ENCODE results near the gene KIF25. TPM values are rescaled to one million over a fixed set of nuclear protein-coding genes. Genes with fewer than 3 reads are reported as not detected.

KIF25 gene
- polyA plus RNA-seq, 1 donor from 2014 or later, result not detected

- TF ChIP-seq POLR2AphosphoS5 (IDR thresholded peaks at IDR 0.05), result no peak
- no peak for TF ChIP-seq TAF1 (IDR thresholded peaks at IDR 0.05; ENCODE audit: low read depth)
- TF ChIP-seq EP300 (conservative IDR thresholded peaks at IDR 0.05; ENCODE audit: poor library complexity, severe bottlenecking), result no peak
- TF ChIP-seq SMC3 (conservative IDR thresholded peaks at IDR 0.05; ENCODE audit: poor library complexity), result no peak
- TF ChIP-seq, protein P1, sequence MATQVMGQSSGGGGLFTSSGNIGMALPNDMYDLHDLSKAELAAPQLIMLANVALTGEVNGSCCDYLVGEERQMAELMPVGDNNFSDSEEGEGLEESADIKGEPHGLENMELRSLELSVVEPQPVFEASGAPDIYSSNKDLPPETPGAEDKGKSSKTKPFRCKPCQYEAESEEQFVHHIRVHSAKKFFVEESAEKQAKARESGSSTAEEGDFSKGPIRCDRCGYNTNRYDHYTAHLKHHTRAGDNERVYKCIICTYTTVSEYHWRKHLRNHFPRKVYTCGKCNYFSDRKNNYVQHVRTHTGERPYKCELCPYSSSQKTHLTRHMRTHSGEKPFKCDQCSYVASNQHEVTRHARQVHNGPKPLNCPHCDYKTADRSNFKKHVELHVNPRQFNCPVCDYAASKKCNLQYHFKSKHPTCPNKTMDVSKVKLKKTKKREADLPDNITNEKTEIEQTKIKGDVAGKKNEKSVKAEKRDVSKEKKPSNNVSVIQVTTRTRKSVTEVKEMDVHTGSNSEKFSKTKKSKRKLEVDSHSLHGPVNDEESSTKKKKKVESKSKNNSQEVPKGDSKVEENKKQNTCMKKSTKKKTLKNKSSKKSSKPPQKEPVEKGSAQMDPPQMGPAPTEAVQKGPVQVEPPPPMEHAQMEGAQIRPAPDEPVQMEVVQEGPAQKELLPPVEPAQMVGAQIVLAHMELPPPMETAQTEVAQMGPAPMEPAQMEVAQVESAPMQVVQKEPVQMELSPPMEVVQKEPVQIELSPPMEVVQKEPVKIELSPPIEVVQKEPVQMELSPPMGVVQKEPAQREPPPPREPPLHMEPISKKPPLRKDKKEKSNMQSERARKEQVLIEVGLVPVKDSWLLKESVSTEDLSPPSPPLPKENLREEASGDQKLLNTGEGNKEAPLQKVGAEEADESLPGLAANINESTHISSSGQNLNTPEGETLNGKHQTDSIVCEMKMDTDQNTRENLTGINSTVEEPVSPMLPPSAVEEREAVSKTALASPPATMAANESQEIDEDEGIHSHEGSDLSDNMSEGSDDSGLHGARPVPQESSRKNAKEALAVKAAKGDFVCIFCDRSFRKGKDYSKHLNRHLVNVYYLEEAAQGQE (IDR thresholded peaks at IDR 0.05; ENCODE audit: borderline replicate concordance), result no peak
- no peak for TF ChIP-seq RAD21 (conservative IDR thresholded peaks at IDR 0.05)
- no peak for TF ChIP-seq MXI1 (conservative IDR thresholded peaks at IDR 0.05; ENCODE audit: poor library complexity, severe bottlenecking)
- TF ChIP-seq, protein P2, sequence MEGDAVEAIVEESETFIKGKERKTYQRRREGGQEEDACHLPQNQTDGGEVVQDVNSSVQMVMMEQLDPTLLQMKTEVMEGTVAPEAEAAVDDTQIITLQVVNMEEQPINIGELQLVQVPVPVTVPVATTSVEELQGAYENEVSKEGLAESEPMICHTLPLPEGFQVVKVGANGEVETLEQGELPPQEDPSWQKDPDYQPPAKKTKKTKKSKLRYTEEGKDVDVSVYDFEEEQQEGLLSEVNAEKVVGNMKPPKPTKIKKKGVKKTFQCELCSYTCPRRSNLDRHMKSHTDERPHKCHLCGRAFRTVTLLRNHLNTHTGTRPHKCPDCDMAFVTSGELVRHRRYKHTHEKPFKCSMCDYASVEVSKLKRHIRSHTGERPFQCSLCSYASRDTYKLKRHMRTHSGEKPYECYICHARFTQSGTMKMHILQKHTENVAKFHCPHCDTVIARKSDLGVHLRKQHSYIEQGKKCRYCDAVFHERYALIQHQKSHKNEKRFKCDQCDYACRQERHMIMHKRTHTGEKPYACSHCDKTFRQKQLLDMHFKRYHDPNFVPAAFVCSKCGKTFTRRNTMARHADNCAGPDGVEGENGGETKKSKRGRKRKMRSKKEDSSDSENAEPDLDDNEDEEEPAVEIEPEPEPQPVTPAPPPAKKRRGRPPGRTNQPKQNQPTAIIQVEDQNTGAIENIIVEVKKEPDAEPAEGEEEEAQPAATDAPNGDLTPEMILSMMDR (IDR thresholded peaks at IDR 0.05; ENCODE audit: poor library complexity, severe bottlenecking), result no peak
- TF ChIP-seq EZH2 (IDR thresholded peaks at IDR 0.05; ENCODE audit: borderline replicate concordance, insufficient read depth, low read length, poor library complexity, severe bottlenecking), result no peak
- Histone ChIP-seq H3F3A (ENCODE audit: insufficient read depth, low read length, poor library complexity, severe bottlenecking) (no peaks in the 10 kb centered on the region), H3K27me3 (ENCODE audit: insufficient read depth, low read depth, low read length) (no peaks in the 10 kb centered on the region), H3K4me2 (ENCODE audit: low read length) (no peak overlapping the region), H3K36me3 (ENCODE audit: insufficient read depth, low read length) (peaks cover 31% of the 10 kb centered on the region), H4K20me1 (ENCODE audit: insufficient read depth) (no peaks in the 10 kb centered on the region), H3K79me2 (replicated peaks; ENCODE audit: insufficient read depth, low read length) (peaks cover 5% of the 10 kb centered on the region), H3K9me2 (ENCODE audit: insufficient read depth, low read length) (no peaks in the 10 kb centered on the region), H3K9me3 (ENCODE audit: low read length) (no peaks in the 10 kb centered on the region), H2AFZ (ENCODE audit: low read depth, low read length) (no peak overlapping the region), H3K27ac (ENCODE audit: low read length) (no peak overlapping the region), H3K9ac (ENCODE audit: low read length) (no peak overlapping the region), H3K4me3 (ENCODE audit: low read length) (no peak overlapping the region)
Measured at GRCh38 chr6:167948716-167949115, 48.8 kb upstream of the KIF25 start.

- Histone ChIP-seq H3K36me3 (ENCODE audit: insufficient read depth, low read length) (peaks cover 26% of the 10 kb centered on the region), H3K9me2 (ENCODE audit: insufficient read depth, low read length) (no peaks in the 10 kb centered on the region), H3K79me2 (replicated peaks; ENCODE audit: insufficient read depth, low read length) (peaks cover 5% of the 10 kb centered on the region), H3K27ac (ENCODE audit: low read length) (no peak overlapping the region), H4K20me1 (ENCODE audit: insufficient read depth) (no peaks in the 10 kb centered on the region), H3F3A (ENCODE audit: insufficient read depth, low read length, poor library complexity, severe bottlenecking) (no peaks in the 10 kb centered on the region), H3K9me3 (ENCODE audit: low read length) (no peaks in the 10 kb centered on the region), H3K4me3 (ENCODE audit: low read length) (no peak overlapping the region), H3K27me3 (ENCODE audit: insufficient read depth, low read depth, low read length) (no peaks in the 10 kb centered on the region), H3K9ac (ENCODE audit: low read length) (no peak overlapping the region), H3K4me2 (ENCODE audit: low read length) (no peak overlapping the region), H2AFZ (ENCODE audit: low read depth, low read length) (no peak overlapping the region)
- TF ChIP-seq SMC3 (conservative IDR thresholded peaks at IDR 0.05; ENCODE audit: poor library complexity) (no peak), EZH2 (IDR thresholded peaks at IDR 0.05; ENCODE audit: borderline replicate concordance, insufficient read depth, low read length, poor library complexity, severe bottlenecking) (no peak), TAF1 (IDR thresholded peaks at IDR 0.05; ENCODE audit: low read depth) (no peak)
- TF ChIP-seq, protein P2 (IDR thresholded peaks at IDR 0.05; ENCODE audit: poor library complexity, severe bottlenecking), result no peak
Measured at GRCh38 chr6:167949121-167949684, 48.3 kb upstream of the KIF25 start.
